HG02610 (cell line): ENCODE results near the gene GSN.

ENCODE experiments used
- ATAC-seq: cut with Tn5 transposase; IDR thresholded peaks from one replicate; pipeline ENCODE4 v1.9.1; 2021; ENCODE audit warnings: mild to moderate bottlenecking, moderate library complexity; ENCODE audit not compliant: unreplicated experiment

Gene GSN

GRCh38 chr9:121267689-121268597 is at the start of gene GSN:
Gene GSN, plus strand, starts transcription at chr9:121268162. Its CDS starts 33,810 bp downstream, at chr9:121301972.
- ATAC-seq, result peak; percentile 67

- no peak for ATAC-seq
Observed at GRCh38 chr9:121218357-121219027, 49.5 kb upstream of the GSN start.

GRCh38 chr9:121219530-121219929 is 48.4 kb upstream of the GSN start:
- ATAC-seq, result no peak

GRCh38 chr9:121220996-121221663 is 46.8 kb upstream of the GSN start:
- ATAC-seq, result no peak

GRCh38 chr9:121221664-121222055 is 46.3 kb upstream of the GSN start:
- no peak for ATAC-seq

GRCh38 chr9:121222524-121223171 is 45.3 kb upstream of the GSN start:
- ATAC-seq, result no peak

- no peak for ATAC-seq
Observed at GRCh38 chr9:121225240-121225639, 42.7 kb upstream of the GSN start.

- ATAC-seq, result no peak
Observed at GRCh38 chr9:121226175-121226574, 41.8 kb upstream of the GSN start.

- no peak for ATAC-seq
Observed at GRCh38 chr9:121227862-121228261, 40.1 kb upstream of the GSN start.

GRCh38 chr9:121230256-121230655 is 37.7 kb upstream of the GSN start:
- ATAC-seq, result no peak

- no peak for ATAC-seq
Observed at GRCh38 chr9:121232251-121232650, 35.7 kb upstream of the GSN start.

- ATAC-seq, result no peak
Observed at GRCh38 chr9:121233906-121234831, 33.8 kb upstream of the GSN start.

GRCh38 chr9:121234832-121235161 is 33.2 kb upstream of the GSN start:
- no peak for ATAC-seq

GRCh38 chr9:121235512-121235911 is 32.5 kb upstream of the GSN start:
- ATAC-seq, result no peak

GRCh38 chr9:121237916-121238315 is 30.0 kb upstream of the GSN start:
- no peak for ATAC-seq

GRCh38 chr9:121239071-121239470 is 28.9 kb upstream of the GSN start:
- no peak for ATAC-seq

- no peak for ATAC-seq
Observed at GRCh38 chr9:121239851-121240250, 28.1 kb upstream of the GSN start.

GRCh38 chr9:121240472-121241135 is 27.4 kb upstream of the GSN start:
- no peak for ATAC-seq

- ATAC-seq, result no peak
Observed at GRCh38 chr9:121242219-121242958, 25.6 kb upstream of the GSN start.
